Upper lobe of right lung (tissue), 1 donor: ENCODE data around the gene GATAD2A. TPM values are rescaled to one million over a fixed set of nuclear protein-coding genes. Genes with fewer than 3 reads are reported as not detected.
A peak's percentile ranks its signal among the peaks of the same experiment; 100 is the strongest.

ENCODE experiments used
- ATAC-seq: fragments of 200-7000 bp; cut with Tn5 transposase; one replicate; pipeline ENCODE4 v1.9.1; 2020; ENCODE audit warnings: mild to moderate bottlenecking, moderate library complexity
- DNase-seq: peaks from one replicate; pipeline ENCODE4 v3.0.0-alpha.2; 2020
- H3K27ac ChIP-seq: fragments of 200-600 bp; one replicate; pipeline ENCODE4 v1.8.0; 2022
- H3K27me3 ChIP-seq: fragments of 200-600 bp; one replicate; pipeline ENCODE4 v1.8.0; 2022; ENCODE audit warnings: mild to moderate bottlenecking
- H3K36me3 ChIP-seq: fragments of 200-600 bp; one replicate; pipeline ENCODE4 v1.8.0; 2022
- H3K4me1 ChIP-seq: fragments of 200-600 bp; one replicate; pipeline ENCODE4 v1.8.0; 2022
- H3K4me3 ChIP-seq: fragments of 200-600 bp; one replicate; pipeline ENCODE4 v1.8.0; 2022; ENCODE audit warnings: mild to moderate bottlenecking
- H3K9me3 ChIP-seq: fragments of 200-600 bp; one replicate; pipeline ENCODE4 v1.8.0; 2022
- CTCF ChIP-seq: fragments of 200-600 bp; IDR thresholded peaks from one replicate; pipeline ENCODE4 v1.8.0; 2022; ENCODE audit warnings: antibody characterized with exemption
- intact Hi-C: fragments of 100-400 bp; cut with DNase I; formaldehyde crosslinking; loops from one replicate; pipeline ENCODE4 v1.11.0; 2022
- total RNA-seq: library from RNA; stranded (reverse); fragmentation: NEBNext Ultra II Directional; extraction: Animal tissue kit (Norgen Biotek cat#: 25700); gene quantifications from one replicate; pipeline ENCODE4 v1.2.1, GENCODE V29; 2021
- donor health status: DM: no; HTN: yes; CAD: no; lungs with severe emphysema.

The GATAD2A gene
- total RNA-seq, 1 donor from 2014 or later: 85.8 TPM

- TF ChIP-seq CTCF: peak; percentile 36
- peak; percentile 19 for ATAC-seq
- no peak overlapping the region for H3K27ac ChIP-seq
These were observed 70.7 kb downstream of the GATAD2A start for GRCh38 chr19:19475849-19476828.

GRCh38 chr19:19477705-19478383 lies 72.4 kb downstream of the GATAD2A start:
- intact Hi-C loops: no loop called here
- Histone ChIP-seq H3K4me3 (no peak overlapping the region), H3K27ac (peak overlapping the region; percentile 3), H3K27me3 (no peaks in the 10 kb centered on the region), H3K4me1 (peaks cover 26% of the 10 kb centered on the region), H3K36me3 (peaks cover 15% of the 10 kb centered on the region), H3K9me3 (no peaks in the 10 kb centered on the region)
- DNase-seq (peak; percentile 76), ATAC-seq (peak; percentile 74)
- no peak for TF ChIP-seq CTCF

More at GRCh38 chr19:19475849-19476828, 70.7 kb downstream of the GATAD2A start:
- Histone ChIP-seq H3K9me3 (no peaks in the 10 kb centered on the region), H3K4me3 (no peak overlapping the region), H3K4me1 (peaks cover 26% of the 10 kb centered on the region), H3K27me3 (no peaks in the 10 kb centered on the region), H3K36me3 (peaks cover 15% of the 10 kb centered on the region)
- intact Hi-C loops: no loop called here
- DNase-seq: no peak

GRCh38 chr19:19480688-19481087 lies 75.2 kb downstream of the GATAD2A start:
- H3K27me3 ChIP-seq: no peaks in the 10 kb centered on the region
- H3K36me3 ChIP-seq: peaks cover 16% of the 10 kb centered on the region
- H3K4me1 ChIP-seq: peaks cover 19% of the 10 kb centered on the region
- no peak for TF ChIP-seq CTCF
- H3K4me3 ChIP-seq: no peak overlapping the region
- ATAC-seq: no peak
- H3K27ac ChIP-seq: no peak overlapping the region
- intact Hi-C loops: loop anchor here (10.0 kb wide), 1 partner anchor 76 kb away; the partner anchor contains the start of gene GATAD2A
- no peak for DNase-seq
- H3K9me3 ChIP-seq: no peaks in the 10 kb centered on the region

- H3K9me3 ChIP-seq: no peaks in the 10 kb centered on the region
- TF ChIP-seq CTCF: no peak
- no peak for ATAC-seq
These were observed 77.5 kb downstream of the GATAD2A start for GRCh38 chr19:19482809-19483596.

More at GRCh38 chr19:19482809-19483596, 77.5 kb downstream of the GATAD2A start:
- Histone ChIP-seq H3K36me3 (peaks cover 21% of the 10 kb centered on the region), H3K4me1 (peaks cover 16% of the 10 kb centered on the region), H3K27ac (no peak overlapping the region), H3K27me3 (no peaks in the 10 kb centered on the region), H3K4me3 (no peak overlapping the region)
- intact Hi-C loops: loop anchor here (10.0 kb wide), 1 partner anchor 78 kb away; the partner anchor contains the start of gene GATAD2A
- no peak for DNase-seq
